NCI-H2081 treated with DMSO at 0.1 percent for 48 hours (cell line): ENCODE measurements around the gene FGF14.
A peak's percentile ranks its signal among the peaks of the same experiment; 100 is the strongest.

Source experiments
- DNase-seq: peaks from one replicate; lab custom pipeline; 2025; lab: John Stamatoyannopoulos, UW

Gene FGF14

GRCh38 chr13:101727118-101727517, 674.7 kb downstream of the FGF14 start:
- DNase-seq: no peak

- no peak for DNase-seq
Observed at GRCh38 chr13:101726681-101727080, 675.2 kb downstream of the FGF14 start.

- no peak for DNase-seq
Observed at GRCh38 chr13:101718496-101718895, 683.4 kb downstream of the FGF14 start.

GRCh38 chr13:101717353-101717752, 684.5 kb downstream of the FGF14 start:
- no peak for DNase-seq

GRCh38 chr13:101714195-101714594, 687.7 kb downstream of the FGF14 start:
- peak; percentile 36 for DNase-seq

- no peak for DNase-seq
Observed at GRCh38 chr13:101712026-101712348, 689.9 kb downstream of the FGF14 start.

GRCh38 chr13:101711307-101712025, 690.4 kb downstream of the FGF14 start:
- DNase-seq: no peak

- DNase-seq: peak; percentile 17
Observed at GRCh38 chr13:101709952-101710351, 691.9 kb downstream of the FGF14 start.

GRCh38 chr13:101708115-101708514, 693.7 kb downstream of the FGF14 start:
- DNase-seq: no peak

GRCh38 chr13:101707659-101708058, 694.2 kb downstream of the FGF14 start:
- no peak for DNase-seq

- DNase-seq: no peak
Observed at GRCh38 chr13:101706651-101707050, 695.2 kb downstream of the FGF14 start.

- no peak for DNase-seq
Observed at GRCh38 chr13:101703838-101704237, 698.0 kb downstream of the FGF14 start.

GRCh38 chr13:101703081-101703480, 698.8 kb downstream of the FGF14 start:
- no peak for DNase-seq

GRCh38 chr13:101700598-101700997, 701.2 kb downstream of the FGF14 start:
- DNase-seq: no peak

GRCh38 chr13:101698400-101698799, 703.4 kb downstream of the FGF14 start:
- no peak for DNase-seq

GRCh38 chr13:101697745-101698144, 704.1 kb downstream of the FGF14 start:
- DNase-seq: no peak

GRCh38 chr13:101695870-101696516, 705.9 kb downstream of the FGF14 start:
- no peak for DNase-seq

GRCh38 chr13:101691341-101691860, 710.4 kb downstream of the FGF14 start:
- DNase-seq: no peak

- peak; percentile 29 for DNase-seq
Observed at GRCh38 chr13:101690871-101691270, 711.0 kb downstream of the FGF14 start.

- no peak for DNase-seq
Observed at GRCh38 chr13:101686003-101686402, 715.8 kb downstream of the FGF14 start.

GRCh38 chr13:101681834-101682233, 720.0 kb downstream of the FGF14 start:
- DNase-seq: no peak

- no peak for DNase-seq
Observed at GRCh38 chr13:101673360-101674105, 728.3 kb downstream of the FGF14 start.

- DNase-seq: no peak
Observed at GRCh38 chr13:101661839-101662238, 740.0 kb downstream of the FGF14 start.
